GM21360 (cell line): ENCODE measurements around the gene ZNRF1.
"Not testable (repeated sequence)": the region's sequence is repeated elsewhere in the genome, so short reads cannot be mapped to it uniquely, and the experiment has no call there.

Experiments used
- ATAC-seq: cut with Tn5 transposase; IDR thresholded peaks from one replicate; pipeline ENCODE4 v1.9.1; 2021; ENCODE audit warnings: mild to moderate bottlenecking, moderate library complexity; ENCODE audit not compliant: unreplicated experiment

Gene ZNRF1

DNA sequence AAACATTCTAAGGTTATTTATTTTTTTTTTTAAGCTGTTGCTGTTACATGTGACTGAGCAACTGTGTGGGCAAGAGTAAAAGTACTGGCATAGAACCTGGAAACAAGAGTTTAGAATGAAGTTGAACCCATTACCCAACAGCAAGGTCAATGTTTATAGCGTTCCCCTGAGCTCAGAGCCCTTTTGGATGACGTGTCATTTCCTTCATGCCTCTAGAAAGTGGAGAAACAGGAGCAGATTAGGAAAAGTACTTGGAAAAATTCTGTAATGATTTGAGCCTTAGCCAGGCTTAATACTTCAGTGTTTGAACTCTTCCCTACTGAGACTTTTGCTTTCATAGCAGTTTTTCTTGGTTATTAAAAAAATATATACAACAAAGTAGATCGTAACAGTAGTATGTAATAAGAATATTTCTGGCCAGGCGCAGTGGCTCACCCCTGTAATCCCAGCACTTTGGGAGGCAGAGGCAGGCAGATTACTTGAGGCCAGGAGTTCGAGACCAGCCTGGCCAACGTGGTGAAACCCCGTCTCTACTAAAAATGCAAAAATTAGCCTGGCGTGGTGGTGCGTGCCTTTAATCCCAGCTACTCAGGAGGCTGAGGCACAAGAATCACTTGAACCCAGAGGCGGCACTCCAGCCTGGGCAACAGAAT lies 27.5 kb downstream of the ZNRF1 start:
- not testable (repeated sequence) for ATAC-seq

DNA sequence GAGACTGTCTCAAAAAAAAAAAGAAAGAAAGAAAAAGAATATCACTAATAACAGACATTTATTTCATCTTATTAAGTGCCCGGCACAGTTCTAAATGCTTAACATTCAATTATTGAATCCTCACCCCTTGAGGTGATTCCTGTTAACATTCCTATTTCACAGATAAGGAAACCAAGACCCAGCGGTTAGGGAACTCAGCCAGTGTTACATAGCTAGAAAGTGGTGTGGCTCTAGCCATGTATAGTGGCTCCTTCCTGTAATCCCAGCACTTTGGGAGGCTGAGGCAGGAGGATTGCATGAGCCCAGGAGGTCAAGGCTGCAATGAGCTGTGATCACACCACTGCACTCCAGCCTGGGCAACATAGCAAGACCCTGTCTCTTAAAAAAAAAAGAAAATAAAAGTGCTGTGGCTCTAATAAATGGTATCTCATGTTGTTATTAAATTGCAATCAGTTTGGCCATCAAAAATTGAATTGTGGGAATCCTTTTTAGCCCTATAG lies 28.1 kb downstream of the ZNRF1 start:
- no peak for ATAC-seq

GRCh38 chr16:75027520-75028300 lies 28.9 kb downstream of the ZNRF1 start:
- ATAC-seq = no peak

DNA sequence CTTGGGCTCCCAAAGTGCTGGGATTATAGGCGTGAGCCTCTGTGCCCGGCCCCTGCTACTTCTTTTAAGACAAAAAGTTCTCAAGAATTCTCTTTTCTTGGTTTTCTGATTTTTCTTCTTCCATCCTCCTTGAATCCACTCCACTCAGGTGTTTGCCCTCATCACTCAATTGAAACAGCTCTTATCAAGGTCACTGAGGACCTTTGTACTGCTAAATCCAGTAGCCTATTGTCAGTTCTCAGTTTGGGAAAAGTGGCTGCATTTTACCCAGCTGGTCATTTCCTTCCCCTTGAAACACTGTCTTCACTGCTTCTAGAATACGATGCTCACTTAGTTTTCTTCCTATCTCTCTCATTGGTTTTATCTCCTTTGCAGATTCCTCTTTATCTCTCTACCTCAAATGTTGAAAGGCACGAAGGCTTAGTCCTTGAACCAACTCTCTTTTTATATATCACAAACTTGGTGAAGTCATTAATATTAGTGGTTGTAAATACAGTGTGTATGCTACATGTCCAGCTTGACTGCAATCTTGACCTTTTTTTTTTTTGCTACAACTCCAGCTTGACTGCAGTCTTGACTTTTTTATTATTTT lies 29.8 kb downstream of the ZNRF1 start:
- ATAC-seq = no peak

DNA sequence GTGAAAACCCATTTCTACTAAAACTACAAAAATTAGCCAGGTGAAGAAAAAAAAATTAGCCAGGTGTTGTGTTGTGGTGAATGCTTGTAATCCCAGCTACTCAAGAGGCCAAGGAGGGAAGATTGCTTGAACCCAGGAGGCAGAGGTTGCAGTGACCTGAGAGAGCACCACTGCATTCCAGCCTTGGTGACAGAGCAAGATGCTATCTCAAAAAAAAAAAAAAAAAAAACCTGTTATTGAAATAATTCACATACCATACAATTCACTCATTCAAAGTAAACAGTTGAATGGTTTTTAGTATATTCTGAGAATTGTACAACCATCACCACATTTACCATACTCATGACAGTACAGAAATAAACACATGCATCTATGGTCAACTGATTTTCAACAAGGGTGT lies 31.0 kb downstream of the ZNRF1 start:
- no peak for ATAC-seq

DNA sequence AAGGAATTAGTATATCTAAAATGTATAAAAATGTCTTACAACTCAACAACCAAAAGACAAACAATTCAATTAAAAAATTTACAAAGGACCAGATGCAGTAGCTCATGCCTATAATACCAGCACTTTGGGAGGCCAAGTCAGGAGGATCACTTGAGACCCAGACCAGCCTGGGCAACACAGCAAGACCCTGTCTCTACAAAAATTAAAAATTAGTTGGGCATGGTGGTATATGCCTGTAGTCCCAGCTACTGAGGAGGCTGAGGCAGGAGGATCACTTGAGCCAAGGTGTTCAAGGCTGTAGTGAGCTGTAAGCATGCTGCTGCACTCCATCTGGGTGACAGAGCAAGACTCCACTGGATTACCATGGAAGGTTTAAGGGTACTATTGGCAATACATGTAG lies 33.8 kb downstream of the ZNRF1 start:
- ATAC-seq = no peak

- no peak for ATAC-seq
Measured at GRCh38 chr16:75035410-75035968, 36.7 kb downstream of the ZNRF1 start.

GRCh38 chr16:75038036-75038858 lies 39.4 kb downstream of the ZNRF1 start:
- ATAC-seq = no peak

DNA sequence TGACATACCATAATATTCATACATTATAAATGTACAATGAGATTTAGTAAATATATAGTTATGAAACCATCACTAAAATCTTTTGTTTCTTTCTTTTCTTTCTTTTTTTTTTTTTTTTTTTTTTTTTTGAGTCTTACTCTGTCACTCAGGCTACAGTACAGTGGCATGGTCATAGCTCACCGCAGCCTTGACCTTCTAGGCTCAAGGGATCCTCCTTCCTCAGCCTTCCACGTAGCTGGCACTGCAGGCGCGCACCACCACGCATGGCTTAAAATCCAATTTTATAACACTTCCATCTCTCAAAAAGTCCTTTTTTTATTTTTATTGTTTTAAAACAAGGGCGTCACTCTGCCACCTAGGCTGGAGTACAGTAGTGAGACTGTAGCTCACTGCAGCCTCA lies 41.1 kb downstream of the ZNRF1 start:
- ATAC-seq = no peak

DNA sequence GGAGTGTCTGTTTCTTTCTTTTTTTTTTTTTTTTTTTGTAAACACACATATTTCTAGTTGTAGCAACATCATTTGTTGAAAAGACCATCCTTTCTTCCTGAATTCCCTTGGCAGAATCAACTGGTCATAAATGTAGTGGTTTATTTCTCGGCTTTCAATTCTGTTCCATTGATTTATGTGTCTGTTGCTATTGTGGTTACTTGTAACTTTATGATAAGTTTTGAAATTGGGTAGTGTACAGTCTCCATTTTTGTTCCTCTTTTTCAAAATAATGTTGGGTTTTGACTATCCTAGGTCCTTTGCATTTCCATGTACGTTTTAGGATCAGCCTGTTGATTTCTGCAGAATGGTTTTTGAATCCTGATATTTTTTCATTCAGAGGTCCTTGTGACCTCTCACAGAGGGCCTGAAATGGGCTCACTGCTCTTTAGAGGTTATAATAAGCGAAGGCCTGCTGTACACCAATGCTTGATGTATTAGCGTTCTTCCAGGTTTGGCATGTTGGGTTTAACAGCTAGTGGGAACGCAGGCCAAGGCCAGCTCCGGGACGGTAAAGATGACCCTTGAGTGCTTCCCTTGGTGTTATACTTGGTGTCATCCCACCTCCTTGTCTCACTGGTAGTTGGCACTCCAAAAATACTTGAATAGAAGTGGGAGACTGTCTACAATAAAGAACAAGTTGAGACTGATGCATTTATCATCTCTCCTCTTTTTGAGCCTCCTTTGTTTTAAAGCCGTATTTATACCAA lies 43.8 kb downstream of the ZNRF1 start:
- ATAC-seq = no peak

DNA sequence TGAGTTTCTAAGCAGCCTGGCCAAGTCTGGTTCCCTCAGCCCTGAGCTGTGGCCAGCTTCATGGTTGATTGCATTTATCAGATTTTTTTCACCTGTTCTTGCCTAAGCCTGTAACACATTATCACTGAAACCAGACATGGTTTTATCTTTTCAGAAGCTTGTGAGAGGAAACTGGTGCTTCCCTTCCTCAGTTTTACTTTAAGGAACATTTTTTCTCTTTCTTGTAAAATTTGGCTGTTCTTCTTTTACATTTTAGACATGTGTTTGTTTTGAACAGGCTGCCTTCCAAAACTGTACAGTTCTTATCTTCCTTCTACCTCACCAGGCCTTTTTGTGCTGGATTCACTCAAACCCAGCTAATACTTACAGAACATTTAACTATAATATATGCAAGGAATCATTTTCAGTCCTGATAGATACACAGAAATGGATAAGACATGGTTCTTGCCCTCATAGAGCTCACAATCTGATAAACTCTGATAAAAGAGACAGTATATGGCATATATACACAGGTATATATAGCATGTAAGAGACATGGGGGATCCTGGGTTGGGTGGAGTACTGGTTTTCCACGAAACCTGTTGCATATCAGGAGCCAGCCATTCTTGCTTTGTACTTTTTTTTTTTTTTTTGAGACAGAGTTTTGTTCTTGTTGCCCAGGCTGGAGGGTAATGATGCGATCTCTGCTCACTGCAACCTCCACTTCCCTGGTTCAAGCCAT lies 44.5 kb downstream of the ZNRF1 start:
- ATAC-seq = peak; percentile 59

- ATAC-seq = no peak
Measured at GRCh38 chr16:75044800-75045361, 46.1 kb downstream of the ZNRF1 start.

- ATAC-seq = no peak
Measured at GRCh38 chr16:75045424-75045823, 46.6 kb downstream of the ZNRF1 start.

GRCh38 chr16:75048054-75048453 lies 49.2 kb downstream of the ZNRF1 start:
- no peak for ATAC-seq

GRCh38 chr16:75048530-75048929 lies 49.7 kb downstream of the ZNRF1 start:
- ATAC-seq = no peak

DNA sequence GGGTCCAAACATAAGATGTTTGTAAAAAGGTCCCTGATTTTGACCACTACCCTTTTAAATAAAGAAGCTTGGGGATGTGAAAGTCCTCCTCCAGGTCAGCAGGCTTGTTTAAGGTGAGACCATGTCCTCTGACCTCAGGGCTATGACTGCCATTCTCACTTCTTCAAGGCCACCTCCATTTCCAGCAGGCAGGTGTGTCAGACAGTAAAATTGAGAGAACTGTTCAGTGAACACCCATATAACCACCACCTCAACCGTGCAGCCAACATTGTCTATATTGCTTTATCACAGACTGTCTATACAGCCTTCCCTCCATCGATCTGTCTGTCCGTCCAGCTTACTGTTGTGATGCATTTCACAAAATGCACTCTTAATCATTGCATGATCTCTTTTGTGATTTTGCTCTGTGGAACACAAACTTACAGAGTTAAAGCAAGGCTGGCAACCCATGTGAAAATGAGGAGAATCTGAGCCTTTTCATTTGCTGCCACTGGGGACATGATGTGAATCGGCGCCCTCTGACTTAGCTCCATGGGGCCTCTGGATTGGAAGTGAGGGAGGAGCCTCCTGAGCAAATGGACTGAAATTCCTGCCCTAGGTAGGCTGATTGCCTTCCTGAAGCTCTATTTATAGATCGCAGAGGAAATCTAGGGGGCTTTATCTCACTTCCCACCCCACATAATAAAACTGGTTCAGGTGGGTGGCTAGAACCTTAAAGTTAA lies 53.8 kb downstream of the ZNRF1 start:
- no peak for ATAC-seq

DNA sequence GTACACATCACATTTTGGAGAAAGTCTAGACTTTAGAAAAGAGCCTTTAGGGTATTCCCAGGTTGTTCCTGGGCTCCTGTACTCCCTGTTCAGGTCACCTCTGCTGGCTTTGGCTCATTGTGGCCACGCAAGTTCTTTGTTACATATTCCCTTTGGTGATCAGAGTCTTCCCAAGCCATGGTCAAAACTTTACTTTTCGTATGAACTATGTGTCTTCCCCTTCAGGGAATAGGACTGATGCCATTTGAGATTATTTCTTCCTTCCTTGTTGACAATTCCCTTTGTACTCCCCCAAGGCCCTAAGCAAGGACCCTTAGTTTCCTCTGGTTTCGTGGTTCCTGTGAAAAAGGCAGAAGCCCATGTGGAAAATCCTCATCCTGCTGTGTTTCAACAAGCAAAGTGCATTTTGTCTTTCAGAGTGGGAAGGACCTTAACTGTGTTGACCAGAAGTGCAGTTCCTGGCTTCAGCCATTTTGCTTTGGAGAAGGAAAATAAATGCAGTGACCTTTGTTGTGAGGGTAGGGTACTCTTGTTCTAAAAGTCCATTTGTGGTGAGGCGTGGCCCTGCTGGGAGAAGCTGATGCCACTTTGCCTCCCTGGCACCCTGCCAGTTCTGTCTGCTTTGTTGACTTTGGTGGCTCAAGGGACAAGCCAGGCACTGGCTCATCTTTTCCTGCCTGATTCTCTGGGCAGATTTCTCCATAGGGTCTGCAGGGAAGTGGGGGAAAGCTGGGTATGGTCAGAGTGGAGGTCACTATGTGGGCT lies 55.1 kb downstream of the ZNRF1 start:
- ATAC-seq = no peak

- ATAC-seq = no peak
Measured at GRCh38 chr16:75054556-75054947, 55.7 kb downstream of the ZNRF1 start.
